HEK293 (cell line): ENCODE data around the gene THBS1.

Source experiments
- BCL11B ChIP-seq: fragments of 450-650 bp; formaldehyde crosslinking; IDR thresholded peaks from 2 replicates; pipeline ENCODE4 v1.5.1; 2016; ENCODE audit warnings: low read depth, missing biosample characterization, missing genetic modification characterization
- RBAK ChIP-seq: fragments of 450-650 bp; formaldehyde crosslinking; IDR thresholded peaks from 2 replicates; pipeline ENCODE4 v1.5.1; 2016; ENCODE audit warnings: missing biosample characterization, missing genetic modification characterization
- YY1 ChIP-seq: fragments of 450-650 bp; formaldehyde crosslinking; IDR thresholded peaks from 2 replicates; pipeline ENCODE4 v1.5.1; 2018; ENCODE audit warnings: missing biosample characterization, missing genetic modification characterization
- ZNF10 ChIP-seq: fragments of 450-650 bp; formaldehyde crosslinking; IDR thresholded peaks from 2 replicates; pipeline ENCODE4 v1.5.1; 2017; ENCODE audit warnings: missing biosample characterization, missing genetic modification characterization
- ZNF426 ChIP-seq: fragments of 450-650 bp; formaldehyde crosslinking; IDR thresholded peaks from 2 replicates; pipeline ENCODE4 v1.5.1; 2017; ENCODE audit warnings: missing biosample characterization, missing genetic modification characterization, mild to moderate bottlenecking, inconsistent platforms, moderate library complexity
- ZNF529 ChIP-seq: fragments of 450-650 bp; formaldehyde crosslinking; IDR thresholded peaks from 2 replicates; pipeline ENCODE4 v1.5.1; 2017; ENCODE audit warnings: missing genetic modification characterization, missing biosample characterization; ENCODE audit not compliant: insufficient replicate concordance
- ZNF610 ChIP-seq: fragments of 450-650 bp; formaldehyde crosslinking; IDR thresholded peaks from 2 replicates; pipeline ENCODE4 v1.5.1; 2016; ENCODE audit warnings: missing biosample characterization, missing genetic modification characterization, borderline replicate concordance
- ZNF830 ChIP-seq: fragments of 450-650 bp; IDR thresholded peaks from 2 replicates; pipeline ENCODE4 v1.5.0; 2018; ENCODE audit warnings: missing biosample characterization, missing genetic modification characterization, low read depth, mild to moderate bottlenecking, moderate library complexity
- TF ChIP-seq, protein P1 (sequence below): fragments of 450-650 bp; IDR thresholded peaks from 2 replicates; pipeline ENCODE4 v1.5.1; 2018; ENCODE audit warnings: missing biosample characterization, missing genetic modification characterization
- TF ChIP-seq, protein P2 (sequence below): fragments of 450-650 bp; formaldehyde crosslinking; IDR thresholded peaks from 2 replicates; pipeline ENCODE4 v1.5.1; 2016; ENCODE audit warnings: missing biosample characterization, missing genetic modification characterization
- TF ChIP-seq, protein P3 (sequence below): fragments of 450-650 bp; formaldehyde crosslinking; IDR thresholded peaks from 2 replicates; pipeline ENCODE4 v1.5.1; 2016; ENCODE audit warnings: missing biosample characterization, missing genetic modification characterization
- TF ChIP-seq, protein P4 (sequence below): IDR thresholded peaks from 2 replicates; pipeline ENCODE4 v1.6.1; 2011; ENCODE audit warnings: mild to moderate bottlenecking, low read depth, low read length, borderline replicate concordance
- TF ChIP-seq, protein P5 (sequence below): fragments of 450-650 bp; IDR thresholded peaks from 2 replicates; pipeline ENCODE4 v1.5.1; 2018; ENCODE audit warnings: missing biosample characterization, mild to moderate bottlenecking, missing genetic modification characterization
- TF ChIP-seq, protein P6 (sequence below): fragments of 450-650 bp; formaldehyde crosslinking; conservative IDR thresholded peaks from 2 replicates; pipeline ENCODE4 v1.5.1; 2016; ENCODE audit warnings: low read depth, missing biosample characterization, missing genetic modification characterization

DNA sequence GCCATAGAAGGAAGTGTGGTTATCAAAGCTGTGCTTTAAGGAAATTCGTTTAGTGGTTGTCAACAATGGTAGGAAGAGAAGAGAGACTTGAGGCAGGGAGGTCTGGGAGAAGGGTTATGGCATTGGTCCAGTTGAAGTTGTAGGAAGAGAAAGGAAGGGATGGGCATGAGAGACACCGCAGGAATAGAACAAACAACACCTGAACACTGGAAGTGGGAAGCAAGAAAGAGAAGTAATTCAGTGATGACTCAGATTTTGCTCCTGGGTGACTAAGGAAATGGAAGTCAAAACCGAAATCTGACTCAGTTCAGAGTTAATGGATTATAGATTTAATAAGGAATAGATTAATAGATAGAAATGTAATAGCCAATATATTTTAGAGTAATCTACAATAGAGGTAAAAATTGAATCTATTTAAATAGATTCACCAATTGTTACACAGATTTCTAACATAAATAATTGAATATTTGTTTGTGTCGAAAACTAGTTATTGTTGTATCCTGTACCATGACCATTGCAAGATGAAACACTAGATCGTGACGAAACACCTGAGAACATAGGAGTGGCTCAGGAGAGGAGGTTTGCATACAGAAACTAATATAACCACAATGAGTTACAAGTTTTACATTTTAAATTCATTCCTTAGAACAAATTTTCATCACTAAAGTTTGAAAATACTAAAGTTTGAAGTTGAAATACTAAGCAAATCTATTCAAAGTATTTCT, 36.0 kb downstream of the THBS1 start:
- TF ChIP-seq, protein P1, sequence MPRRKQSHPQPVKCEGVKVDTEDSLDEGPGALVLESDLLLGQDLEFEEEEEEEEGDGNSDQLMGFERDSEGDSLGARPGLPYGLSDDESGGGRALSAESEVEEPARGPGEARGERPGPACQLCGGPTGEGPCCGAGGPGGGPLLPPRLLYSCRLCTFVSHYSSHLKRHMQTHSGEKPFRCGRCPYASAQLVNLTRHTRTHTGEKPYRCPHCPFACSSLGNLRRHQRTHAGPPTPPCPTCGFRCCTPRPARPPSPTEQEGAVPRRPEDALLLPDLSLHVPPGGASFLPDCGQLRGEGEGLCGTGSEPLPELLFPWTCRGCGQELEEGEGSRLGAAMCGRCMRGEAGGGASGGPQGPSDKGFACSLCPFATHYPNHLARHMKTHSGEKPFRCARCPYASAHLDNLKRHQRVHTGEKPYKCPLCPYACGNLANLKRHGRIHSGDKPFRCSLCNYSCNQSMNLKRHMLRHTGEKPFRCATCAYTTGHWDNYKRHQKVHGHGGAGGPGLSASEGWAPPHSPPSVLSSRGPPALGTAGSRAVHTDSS (tag by site-specific recombination): no peak
- no peak for TF ChIP-seq RBAK (tag by site-specific recombination)
- TF ChIP-seq, protein P2, sequence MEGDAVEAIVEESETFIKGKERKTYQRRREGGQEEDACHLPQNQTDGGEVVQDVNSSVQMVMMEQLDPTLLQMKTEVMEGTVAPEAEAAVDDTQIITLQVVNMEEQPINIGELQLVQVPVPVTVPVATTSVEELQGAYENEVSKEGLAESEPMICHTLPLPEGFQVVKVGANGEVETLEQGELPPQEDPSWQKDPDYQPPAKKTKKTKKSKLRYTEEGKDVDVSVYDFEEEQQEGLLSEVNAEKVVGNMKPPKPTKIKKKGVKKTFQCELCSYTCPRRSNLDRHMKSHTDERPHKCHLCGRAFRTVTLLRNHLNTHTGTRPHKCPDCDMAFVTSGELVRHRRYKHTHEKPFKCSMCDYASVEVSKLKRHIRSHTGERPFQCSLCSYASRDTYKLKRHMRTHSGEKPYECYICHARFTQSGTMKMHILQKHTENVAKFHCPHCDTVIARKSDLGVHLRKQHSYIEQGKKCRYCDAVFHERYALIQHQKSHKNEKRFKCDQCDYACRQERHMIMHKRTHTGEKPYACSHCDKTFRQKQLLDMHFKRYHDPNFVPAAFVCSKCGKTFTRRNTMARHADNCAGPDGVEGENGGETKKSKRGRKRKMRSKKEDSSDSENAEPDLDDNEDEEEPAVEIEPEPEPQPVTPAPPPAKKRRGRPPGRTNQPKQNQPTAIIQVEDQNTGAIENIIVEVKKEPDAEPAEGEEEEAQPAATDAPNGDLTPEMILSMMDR (tag by site-specific recombination): no peak
- no peak for TF ChIP-seq ZNF426 (tag by site-specific recombination)
- no peak for TF ChIP-seq ZNF610 (tag by site-specific recombination)
- TF ChIP-seq YY1: no peak
- TF ChIP-seq, protein P3, sequence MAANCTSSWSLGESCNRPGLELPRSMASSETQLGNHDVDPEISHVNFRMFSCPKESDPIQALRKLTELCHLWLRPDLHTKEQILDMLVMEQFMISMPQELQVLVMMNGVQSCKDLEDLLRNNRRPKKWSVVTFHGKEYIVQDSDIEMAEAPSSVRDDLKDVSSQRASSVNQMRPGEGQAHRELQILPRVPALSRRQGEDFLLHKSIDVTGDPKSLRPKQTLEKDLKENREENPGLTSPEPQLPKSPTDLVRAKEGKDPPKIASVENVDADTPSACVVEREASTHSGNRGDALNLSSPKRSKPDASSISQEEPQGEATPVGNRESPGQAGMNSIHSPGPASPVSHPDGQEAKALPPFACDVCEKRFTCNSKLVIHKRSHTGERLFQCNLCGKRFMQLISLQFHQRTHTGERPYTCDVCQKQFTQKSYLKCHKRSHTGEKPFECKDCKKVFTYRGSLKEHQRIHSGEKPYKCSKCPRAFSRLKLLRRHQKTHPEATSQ (tag by site-specific recombination): no peak
- TF ChIP-seq, protein P4, sequence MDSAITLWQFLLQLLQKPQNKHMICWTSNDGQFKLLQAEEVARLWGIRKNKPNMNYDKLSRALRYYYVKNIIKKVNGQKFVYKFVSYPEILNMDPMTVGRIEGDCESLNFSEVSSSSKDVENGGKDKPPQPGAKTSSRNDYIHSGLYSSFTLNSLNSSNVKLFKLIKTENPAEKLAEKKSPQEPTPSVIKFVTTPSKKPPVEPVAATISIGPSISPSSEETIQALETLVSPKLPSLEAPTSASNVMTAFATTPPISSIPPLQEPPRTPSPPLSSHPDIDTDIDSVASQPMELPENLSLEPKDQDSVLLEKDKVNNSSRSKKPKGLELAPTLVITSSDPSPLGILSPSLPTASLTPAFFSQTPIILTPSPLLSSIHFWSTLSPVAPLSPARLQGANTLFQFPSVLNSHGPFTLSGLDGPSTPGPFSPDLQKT: no peak
- TF ChIP-seq, protein P5, sequence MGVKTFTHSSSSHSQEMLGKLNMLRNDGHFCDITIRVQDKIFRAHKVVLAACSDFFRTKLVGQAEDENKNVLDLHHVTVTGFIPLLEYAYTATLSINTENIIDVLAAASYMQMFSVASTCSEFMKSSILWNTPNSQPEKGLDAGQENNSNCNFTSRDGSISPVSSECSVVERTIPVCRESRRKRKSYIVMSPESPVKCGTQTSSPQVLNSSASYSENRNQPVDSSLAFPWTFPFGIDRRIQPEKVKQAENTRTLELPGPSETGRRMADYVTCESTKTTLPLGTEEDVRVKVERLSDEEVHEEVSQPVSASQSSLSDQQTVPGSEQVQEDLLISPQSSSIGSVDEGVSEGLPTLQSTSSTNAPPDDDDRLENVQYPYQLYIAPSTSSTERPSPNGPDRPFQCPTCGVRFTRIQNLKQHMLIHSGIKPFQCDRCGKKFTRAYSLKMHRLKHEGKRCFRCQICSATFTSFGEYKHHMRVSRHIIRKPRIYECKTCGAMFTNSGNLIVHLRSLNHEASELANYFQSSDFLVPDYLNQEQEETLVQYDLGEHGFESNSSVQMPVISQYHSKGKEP (tag by site-specific recombination): no peak
- TF ChIP-seq ZNF10 (tag by site-specific recombination): no peak
- no peak for TF ChIP-seq BCL11B
- no peak for TF ChIP-seq ZNF529 (tag by site-specific recombination)
- no peak for TF ChIP-seq ZNF830 (tag by site-specific recombination)
- TF ChIP-seq, protein P6, sequence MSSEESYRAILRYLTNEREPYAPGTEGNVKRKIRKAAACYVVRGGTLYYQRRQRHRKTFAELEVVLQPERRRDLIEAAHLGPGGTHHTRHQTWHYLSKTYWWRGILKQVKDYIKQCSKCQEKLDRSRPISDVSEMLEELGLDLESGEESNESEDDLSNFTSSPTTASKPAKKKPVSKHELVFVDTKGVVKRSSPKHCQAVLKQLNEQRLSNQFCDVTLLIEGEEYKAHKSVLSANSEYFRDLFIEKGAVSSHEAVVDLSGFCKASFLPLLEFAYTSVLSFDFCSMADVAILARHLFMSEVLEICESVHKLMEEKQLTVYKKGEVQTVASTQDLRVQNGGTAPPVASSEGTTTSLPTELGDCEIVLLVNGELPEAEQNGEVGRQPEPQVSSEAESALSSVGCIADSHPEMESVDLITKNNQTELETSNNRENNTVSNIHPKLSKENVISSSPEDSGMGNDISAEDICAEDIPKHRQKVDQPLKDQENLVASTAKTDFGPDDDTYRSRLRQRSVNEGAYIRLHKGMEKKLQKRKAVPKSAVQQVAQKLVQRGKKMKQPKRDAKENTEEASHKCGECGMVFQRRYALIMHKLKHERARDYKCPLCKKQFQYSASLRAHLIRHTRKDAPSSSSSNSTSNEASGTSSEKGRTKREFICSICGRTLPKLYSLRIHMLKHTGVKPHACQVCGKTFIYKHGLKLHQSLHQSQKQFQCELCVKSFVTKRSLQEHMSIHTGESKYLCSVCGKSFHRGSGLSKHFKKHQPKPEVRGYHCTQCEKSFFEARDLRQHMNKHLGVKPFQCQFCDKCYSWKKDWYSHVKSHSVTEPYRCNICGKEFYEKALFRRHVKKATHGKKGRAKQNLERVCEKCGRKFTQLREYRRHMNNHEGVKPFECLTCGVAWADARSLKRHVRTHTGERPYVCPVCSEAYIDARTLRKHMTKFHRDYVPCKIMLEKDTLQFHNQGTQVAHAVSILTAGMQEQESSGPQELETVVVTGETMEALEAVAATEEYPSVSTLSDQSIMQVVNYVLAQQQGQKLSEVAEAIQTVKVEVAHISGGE: no peak
